ENCODE data around the gene INPPL1.

Gene INPPL1

GRCh38 chr11:72220696-72221363, 3.7 kb upstream of the INPPL1 start:
- H3K4me3 ChIP-seq (replicated peaks; ENCODE audit: low read depth, low read length): no peak overlapping the region
- TF ChIP-seq, protein P1, sequence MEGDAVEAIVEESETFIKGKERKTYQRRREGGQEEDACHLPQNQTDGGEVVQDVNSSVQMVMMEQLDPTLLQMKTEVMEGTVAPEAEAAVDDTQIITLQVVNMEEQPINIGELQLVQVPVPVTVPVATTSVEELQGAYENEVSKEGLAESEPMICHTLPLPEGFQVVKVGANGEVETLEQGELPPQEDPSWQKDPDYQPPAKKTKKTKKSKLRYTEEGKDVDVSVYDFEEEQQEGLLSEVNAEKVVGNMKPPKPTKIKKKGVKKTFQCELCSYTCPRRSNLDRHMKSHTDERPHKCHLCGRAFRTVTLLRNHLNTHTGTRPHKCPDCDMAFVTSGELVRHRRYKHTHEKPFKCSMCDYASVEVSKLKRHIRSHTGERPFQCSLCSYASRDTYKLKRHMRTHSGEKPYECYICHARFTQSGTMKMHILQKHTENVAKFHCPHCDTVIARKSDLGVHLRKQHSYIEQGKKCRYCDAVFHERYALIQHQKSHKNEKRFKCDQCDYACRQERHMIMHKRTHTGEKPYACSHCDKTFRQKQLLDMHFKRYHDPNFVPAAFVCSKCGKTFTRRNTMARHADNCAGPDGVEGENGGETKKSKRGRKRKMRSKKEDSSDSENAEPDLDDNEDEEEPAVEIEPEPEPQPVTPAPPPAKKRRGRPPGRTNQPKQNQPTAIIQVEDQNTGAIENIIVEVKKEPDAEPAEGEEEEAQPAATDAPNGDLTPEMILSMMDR (IDR thresholded peaks at IDR 0.05; ENCODE audit: low read depth, low read length, missing control alignments): no peak
- no peak for DNase-seq (ENCODE audit: extremely low read depth, low read depth)

GRCh38 chr11:72221386-72222075, 3.0 kb upstream of the INPPL1 start:
- DNase-seq (ENCODE audit: extremely low read depth, low read depth): no peak
- no peak overlapping the region for H3K4me3 ChIP-seq (replicated peaks; ENCODE audit: low read depth, low read length)
- TF ChIP-seq, protein P1 (IDR thresholded peaks at IDR 0.05; ENCODE audit: low read depth, low read length, missing control alignments): no peak

DNA sequence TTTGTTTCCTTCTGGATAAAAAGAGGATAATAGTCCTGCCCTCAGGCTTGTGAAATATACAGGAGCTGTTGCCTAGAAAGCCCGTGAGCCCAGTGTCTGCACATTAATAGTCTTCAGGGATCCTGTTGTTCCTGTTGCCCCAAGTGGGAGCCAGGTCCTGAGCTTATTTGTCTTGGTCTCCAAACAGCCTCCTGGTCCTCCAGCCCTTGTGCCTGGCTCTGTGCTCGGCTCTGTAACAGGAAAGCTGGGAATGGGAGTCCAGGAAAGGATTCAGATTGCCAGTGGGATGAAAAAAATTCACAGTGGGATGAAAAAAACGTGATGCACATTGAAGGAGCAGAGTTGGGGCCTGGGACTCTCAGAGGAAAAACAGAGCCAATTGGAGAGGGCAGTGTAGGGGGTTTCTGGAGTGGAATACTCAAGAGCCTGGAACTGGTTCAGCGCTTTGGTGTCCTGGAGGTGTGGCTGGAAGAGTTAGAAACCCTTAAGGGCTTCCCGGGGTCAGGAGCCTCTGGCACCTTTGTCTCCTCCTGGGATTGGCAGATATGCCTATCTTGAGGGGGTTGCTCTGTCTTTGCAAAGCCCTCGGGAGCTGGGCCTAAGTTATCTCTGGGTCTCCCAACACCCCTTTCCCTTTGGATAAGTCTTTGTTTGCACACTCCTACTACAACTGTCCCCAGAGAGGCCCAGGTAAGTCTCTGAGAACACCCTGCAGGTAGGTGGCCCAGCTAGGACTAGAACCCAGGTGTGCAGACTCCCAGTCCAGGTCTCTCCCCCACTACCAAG, 2.3 kb upstream of the INPPL1 start:
- no peak for DNase-seq (ENCODE audit: extremely low read depth, low read depth)
- TF ChIP-seq, protein P1 (IDR thresholded peaks at IDR 0.05; ENCODE audit: low read depth, low read length, missing control alignments): no peak
- H3K4me3 ChIP-seq (replicated peaks; ENCODE audit: low read depth, low read length): peak overlapping the region; percentile 65

GRCh38 chr11:72222907-72223614, 1.5 kb upstream of the INPPL1 start:
- TF ChIP-seq, protein P1 (IDR thresholded peaks at IDR 0.05; ENCODE audit: low read depth, low read length, missing control alignments): peak; percentile 34
- DNase-seq (ENCODE audit: extremely low read depth, low read depth): peak; percentile 50
- peak overlapping the region; percentile 65 for H3K4me3 ChIP-seq (replicated peaks; ENCODE audit: low read depth, low read length)

DNA sequence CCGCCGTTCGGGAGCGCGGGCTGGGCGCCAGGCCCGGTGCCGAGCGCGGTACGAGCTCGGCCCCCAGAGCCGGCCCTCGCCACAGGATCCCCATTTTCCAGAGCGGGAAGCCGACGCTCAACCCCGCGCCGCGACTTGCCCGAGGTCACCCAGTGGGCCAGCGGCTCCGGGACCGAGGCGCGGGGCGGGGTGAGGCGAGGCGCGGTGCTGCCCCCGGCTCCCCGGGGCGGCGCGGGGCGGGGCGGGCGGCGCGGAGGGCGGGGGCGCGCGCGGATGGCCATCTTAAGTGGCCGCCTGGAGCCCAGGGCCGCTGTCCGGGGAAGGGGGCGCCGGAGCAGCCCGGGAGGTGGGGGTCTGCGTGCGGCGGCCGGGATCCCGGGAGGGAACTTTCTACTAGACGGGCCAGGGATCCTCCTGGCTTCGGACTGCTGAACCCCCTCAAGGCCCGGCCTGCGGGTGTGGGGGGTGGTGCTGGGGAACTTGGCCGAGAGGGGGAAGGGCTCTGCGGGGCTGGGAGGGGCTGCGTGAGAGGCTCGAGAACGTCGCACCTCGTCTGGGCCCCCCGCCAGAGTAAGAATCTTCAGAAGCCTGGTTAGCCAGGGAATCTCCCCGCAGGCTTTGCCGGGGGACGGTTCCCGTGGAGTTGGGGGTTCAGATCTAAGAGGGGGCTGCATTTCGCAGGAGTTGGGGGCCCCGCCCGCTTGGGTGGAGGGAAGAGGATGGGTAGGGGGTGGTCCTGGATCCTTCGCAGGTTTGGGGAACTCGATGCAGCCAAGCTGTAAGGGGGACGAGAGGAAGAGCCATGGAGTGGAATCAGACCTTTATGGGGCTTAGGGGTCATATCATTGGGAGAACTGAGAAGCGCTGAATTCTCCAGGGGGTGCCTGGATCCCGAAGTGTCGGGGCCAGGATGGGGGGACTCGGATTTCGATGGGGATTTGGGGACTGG, 678 bp upstream of the INPPL1 start:
- peak overlapping the region; percentile 65 for H3K4me3 ChIP-seq (replicated peaks; ENCODE audit: low read depth, low read length)
- no peak for DNase-seq (ENCODE audit: extremely low read depth, low read depth)
- TF ChIP-seq, protein P1 (IDR thresholded peaks at IDR 0.05; ENCODE audit: low read depth, low read length, missing control alignments): no peak
